GM19455 (cell line): ENCODE results near the gene PAK2.
A peak's percentile ranks its signal among the peaks of the same experiment; 100 is the strongest.
"Not testable (repeated sequence)": the region's sequence is repeated elsewhere in the genome, so short reads cannot be mapped to it uniquely, and the experiment has no call there.

Experiments
- ATAC-seq: cut with Tn5 transposase; IDR thresholded peaks from one replicate; pipeline ENCODE4 v1.9.1; 2021; ENCODE audit not compliant: unreplicated experiment

Gene PAK2

GRCh38 chr3:196843435-196844110 lies 103.9 kb downstream of the PAK2 start:
- ATAC-seq, result no peak

GRCh38 chr3:196844235-196845219 lies 104.9 kb downstream of the PAK2 start:
- not testable (repeated sequence) for ATAC-seq

- not testable (repeated sequence) for ATAC-seq
Observed at GRCh38 chr3:196848375-196848774, 108.7 kb downstream of the PAK2 start.

- no peak for ATAC-seq
Observed at GRCh38 chr3:196849180-196849741, 109.6 kb downstream of the PAK2 start.

- ATAC-seq, result not testable (repeated sequence)
Observed at GRCh38 chr3:196863000-196863399, 123.3 kb downstream of the PAK2 start.

- no peak for ATAC-seq
Observed at GRCh38 chr3:196867155-196867506, 127.5 kb downstream of the PAK2 start.

GRCh38 chr3:196867507-196868296 lies 128.0 kb downstream of the PAK2 start, which contains the start of gene SENP5:
TSS of gene SENP5 (plus strand) at chr3:196867920. CDS start at chr3:196885182, 17,262 bp downstream.
- peak; percentile 87 for ATAC-seq

GRCh38 chr3:196868297-196868661 lies 128.6 kb downstream of the PAK2 start:
- ATAC-seq, result peak; percentile 35

GRCh38 chr3:196872316-196872715 lies 132.7 kb downstream of the PAK2 start:
- no peak for ATAC-seq

- not testable (repeated sequence) for ATAC-seq
Observed at GRCh38 chr3:196874511-196875094, 134.9 kb downstream of the PAK2 start.

- no peak for ATAC-seq
Observed at GRCh38 chr3:196875258-196875657, 135.6 kb downstream of the PAK2 start.
